ENCODE data around the gene RFC1.
A peak's percentile ranks its signal among the peaks of the same experiment; 100 is the strongest.
"Not testable (repeated sequence)": the region's sequence is repeated elsewhere in the genome, so short reads cannot be mapped to it uniquely, and the experiment has no call there.

The RFC1 gene

DNA sequence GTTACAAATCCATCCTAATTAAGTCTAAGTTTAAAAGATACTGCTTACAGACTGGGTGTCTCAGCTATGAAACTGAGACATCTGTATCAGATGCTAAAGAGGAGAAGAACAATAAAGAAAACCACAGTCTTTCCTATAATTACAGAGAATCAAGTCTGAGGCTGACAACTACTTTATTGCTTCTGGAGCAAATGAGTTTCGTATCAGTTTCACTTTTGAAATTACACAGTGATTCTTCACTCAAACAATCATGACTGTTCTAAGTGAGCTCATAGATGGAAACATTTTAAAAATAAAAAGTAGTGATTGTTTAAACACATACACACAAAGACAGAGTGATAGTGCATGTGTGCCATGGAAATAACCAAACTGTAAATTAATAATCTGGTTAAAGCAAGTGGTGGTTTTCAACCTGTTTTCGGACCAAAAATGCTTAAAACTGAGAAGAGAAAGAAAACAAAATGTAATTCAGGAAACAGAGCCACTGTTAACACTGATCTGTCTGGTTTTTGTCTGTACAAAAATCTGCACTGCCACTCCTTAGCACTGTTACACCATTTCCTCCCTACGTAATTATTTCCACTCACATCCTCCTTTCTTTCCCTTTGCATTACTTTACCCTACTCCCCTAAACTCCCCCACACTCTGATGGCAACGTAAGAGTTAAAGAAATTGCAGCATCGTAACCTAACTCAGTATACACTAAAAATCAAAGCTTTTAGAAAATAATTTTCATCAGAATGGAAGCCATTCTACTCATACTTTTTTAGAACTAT is 12.5 kb downstream of the RFC1 start:
- TF ChIP-seq, protein P1, sequence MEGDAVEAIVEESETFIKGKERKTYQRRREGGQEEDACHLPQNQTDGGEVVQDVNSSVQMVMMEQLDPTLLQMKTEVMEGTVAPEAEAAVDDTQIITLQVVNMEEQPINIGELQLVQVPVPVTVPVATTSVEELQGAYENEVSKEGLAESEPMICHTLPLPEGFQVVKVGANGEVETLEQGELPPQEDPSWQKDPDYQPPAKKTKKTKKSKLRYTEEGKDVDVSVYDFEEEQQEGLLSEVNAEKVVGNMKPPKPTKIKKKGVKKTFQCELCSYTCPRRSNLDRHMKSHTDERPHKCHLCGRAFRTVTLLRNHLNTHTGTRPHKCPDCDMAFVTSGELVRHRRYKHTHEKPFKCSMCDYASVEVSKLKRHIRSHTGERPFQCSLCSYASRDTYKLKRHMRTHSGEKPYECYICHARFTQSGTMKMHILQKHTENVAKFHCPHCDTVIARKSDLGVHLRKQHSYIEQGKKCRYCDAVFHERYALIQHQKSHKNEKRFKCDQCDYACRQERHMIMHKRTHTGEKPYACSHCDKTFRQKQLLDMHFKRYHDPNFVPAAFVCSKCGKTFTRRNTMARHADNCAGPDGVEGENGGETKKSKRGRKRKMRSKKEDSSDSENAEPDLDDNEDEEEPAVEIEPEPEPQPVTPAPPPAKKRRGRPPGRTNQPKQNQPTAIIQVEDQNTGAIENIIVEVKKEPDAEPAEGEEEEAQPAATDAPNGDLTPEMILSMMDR (IDR thresholded peaks at IDR 0.05; ENCODE audit: borderline replicate concordance, control extremely low read depth, extremely low read depth, insufficient read depth, missing control alignments), result no peak
- in situ Hi-C loops (cut with MboI; ENCODE audit: low sequenced_read_pairs, unreplicated experiment), result no loop called here
- peak; percentile 74 for DNase-seq (ENCODE audit: low spot score)

DNA sequence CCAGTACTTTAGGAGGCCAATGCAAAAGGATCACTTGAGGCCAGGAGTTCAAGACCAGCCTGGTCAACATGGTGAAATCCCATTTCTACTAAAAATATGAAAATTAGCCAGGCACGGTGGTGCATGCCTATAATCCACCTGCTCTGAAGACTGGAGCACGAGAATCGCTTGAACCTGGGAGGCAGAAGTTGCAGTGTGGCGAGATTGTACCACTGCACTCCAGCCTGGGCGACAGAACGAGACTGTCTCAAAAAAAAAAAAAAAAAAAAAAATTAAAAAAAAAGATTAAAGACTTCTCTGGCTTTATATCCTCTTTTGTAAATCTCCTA is 13.0 kb downstream of the RFC1 start:
- in situ Hi-C loops (cut with MboI; ENCODE audit: low sequenced_read_pairs, unreplicated experiment); DNase-seq (ENCODE audit: low spot score): not testable (repeated sequence)

DNA sequence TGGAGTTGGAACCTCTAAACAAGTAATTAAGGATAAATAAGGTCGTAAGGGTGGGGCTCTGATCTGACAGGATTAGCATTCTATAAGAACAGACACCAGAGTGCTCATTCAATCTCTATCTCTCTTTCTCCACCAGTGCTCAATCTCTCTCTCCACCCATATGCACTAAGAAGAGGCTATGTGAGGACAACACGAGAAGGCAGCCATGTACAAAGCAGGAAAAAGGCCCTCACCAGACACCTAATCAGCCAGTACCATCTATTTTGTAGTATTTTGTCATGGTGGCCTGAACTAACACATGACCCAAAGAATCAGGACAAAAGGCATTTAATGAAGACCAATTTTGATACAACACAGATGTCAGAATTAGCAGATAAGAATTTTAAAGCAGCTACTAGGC is 16.8 kb downstream of the RFC1 start:
- TF ChIP-seq, protein P1 (IDR thresholded peaks at IDR 0.05; ENCODE audit: borderline replicate concordance, control extremely low read depth, extremely low read depth, insufficient read depth, missing control alignments), result no peak
- in situ Hi-C loops (cut with MboI; ENCODE audit: low sequenced_read_pairs, unreplicated experiment), result no loop called here
- no peak for DNase-seq (ENCODE audit: low spot score)

DNA sequence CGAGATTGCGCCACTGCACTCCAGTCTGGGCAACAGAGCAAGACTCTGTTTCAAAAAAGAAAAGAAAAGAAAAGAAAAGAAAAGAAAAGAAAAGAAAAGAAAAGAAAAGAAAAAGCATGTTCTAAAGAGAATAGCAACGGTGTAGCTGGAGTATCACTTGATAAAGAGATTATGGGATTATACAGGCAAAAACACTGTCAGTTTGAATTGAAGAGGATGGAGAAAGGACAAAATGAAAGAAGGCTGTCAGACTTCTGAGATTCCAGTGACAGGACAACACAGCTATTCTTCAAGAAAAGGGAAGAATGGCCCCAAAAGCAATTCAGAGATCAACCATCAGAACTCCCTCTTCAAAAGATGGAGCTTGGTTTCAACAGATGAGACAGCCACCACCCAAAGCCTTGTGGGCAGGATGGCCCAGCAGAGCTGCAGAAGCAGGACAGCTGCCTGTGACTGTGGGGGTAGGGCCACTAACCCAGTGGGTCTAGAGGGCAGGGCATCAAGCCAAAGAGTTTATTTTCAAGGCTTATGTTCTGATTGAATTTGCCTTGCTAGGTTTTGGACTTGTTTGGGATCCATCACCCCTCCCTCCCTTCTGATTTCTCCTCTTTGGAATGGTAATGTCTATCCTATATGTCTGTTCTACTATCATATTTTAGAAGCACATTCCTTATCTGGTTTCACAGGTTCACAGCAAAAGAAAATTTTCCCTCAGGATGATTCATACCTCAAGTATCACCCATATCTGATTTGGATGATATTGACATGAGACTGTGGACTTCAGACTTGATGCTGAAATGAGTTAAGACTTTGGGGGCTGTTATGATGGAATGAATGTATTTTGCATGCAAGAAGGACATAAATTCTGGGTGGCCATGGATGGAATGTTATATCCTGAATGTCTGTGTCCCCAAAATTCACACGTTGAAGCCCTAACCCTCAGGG is 17.5 kb downstream of the RFC1 start:
- DNase-seq (ENCODE audit: low spot score), result no peak
- TF ChIP-seq, protein P1 (IDR thresholded peaks at IDR 0.05; ENCODE audit: borderline replicate concordance, control extremely low read depth, extremely low read depth, insufficient read depth, missing control alignments), result no peak
- in situ Hi-C loops (cut with MboI; ENCODE audit: low sequenced_read_pairs, unreplicated experiment), result no loop called here

DNA sequence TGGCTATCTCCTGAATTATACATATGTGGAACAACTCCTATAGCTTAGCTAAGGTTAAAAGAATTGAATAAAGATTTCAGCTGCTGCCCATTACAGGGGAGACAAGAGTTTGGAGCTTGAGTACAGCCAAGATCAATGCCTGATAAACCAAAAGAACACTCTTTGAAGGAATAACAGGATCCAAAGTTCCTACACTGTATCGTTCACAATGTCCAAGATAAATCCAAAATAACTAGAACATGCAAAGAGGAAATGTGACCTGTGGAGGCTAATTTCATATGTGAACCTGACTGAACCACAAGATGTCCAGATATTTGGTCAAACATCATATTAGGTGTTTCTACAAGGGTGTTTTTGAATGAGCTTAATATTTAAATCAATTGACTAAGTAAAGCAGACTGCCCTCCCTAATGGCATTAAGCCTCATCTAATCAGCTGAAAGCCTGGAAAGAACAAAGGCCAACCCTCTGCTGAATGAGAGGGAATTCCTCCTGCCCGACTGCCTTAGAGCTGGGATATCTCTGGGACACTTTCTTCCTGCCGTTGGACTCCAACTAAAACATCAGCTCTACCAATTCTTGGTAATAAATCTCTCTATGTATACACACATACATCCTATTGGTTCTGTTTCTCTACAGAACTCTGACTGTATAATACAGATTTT is 19.2 kb downstream of the RFC1 start:
- in situ Hi-C loops (cut with MboI; ENCODE audit: low sequenced_read_pairs, unreplicated experiment), result no loop called here
- TF ChIP-seq, protein P1 (IDR thresholded peaks at IDR 0.05; ENCODE audit: borderline replicate concordance, control extremely low read depth, extremely low read depth, insufficient read depth, missing control alignments), result no peak
- no peak for DNase-seq (ENCODE audit: low spot score)

DNA sequence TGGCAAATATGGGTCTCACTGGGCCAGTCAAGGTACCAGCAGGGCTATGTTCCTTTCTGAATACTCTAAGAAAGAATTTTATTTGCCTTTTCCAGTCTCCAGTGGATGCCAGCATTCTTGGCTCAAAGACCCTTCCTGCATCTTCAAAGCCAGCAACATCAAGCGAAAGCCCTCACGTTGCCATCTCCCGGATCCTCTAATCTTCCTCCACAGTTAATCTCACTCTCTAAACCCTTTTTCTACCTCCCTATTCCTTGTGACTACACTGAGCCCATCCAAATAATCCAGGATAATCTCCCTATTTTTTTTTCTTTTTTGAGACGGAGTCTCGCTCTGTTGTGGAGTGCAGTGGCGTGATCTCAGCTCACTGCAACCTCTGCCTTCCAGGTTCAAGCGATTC is 23.4 kb downstream of the RFC1 start:
- in situ Hi-C loops (cut with MboI; ENCODE audit: low sequenced_read_pairs, unreplicated experiment), result no loop called here
- no peak for DNase-seq (ENCODE audit: low spot score)
- TF ChIP-seq, protein P1 (IDR thresholded peaks at IDR 0.05; ENCODE audit: borderline replicate concordance, control extremely low read depth, extremely low read depth, insufficient read depth, missing control alignments), result no peak

All from GM13976 (cell line).